SU-DHL-6 (cell line): ENCODE measurements around the gene PRCD.

Experiments used
- CTCF ChIP-seq: fragments of 200-600 bp; sonication (generic); IDR thresholded peaks from one replicate; pipeline ENCODE4 v1.5.1; 2017; ENCODE audit warnings: antibody characterized with exemption, mild to moderate bottlenecking, low read length, moderate library complexity; ENCODE audit not compliant: insufficient read depth, poor library complexity, severe bottlenecking
- EZH2phosphoT487 ChIP-seq: fragments of 200-600 bp; sonication (generic), shearing (Covaris generic); conservative IDR thresholded peaks from 2 replicates; pipeline ENCODE4 v1.6.1; 2018; ENCODE audit warnings: mild to moderate bottlenecking, antibody characterized with exemption, low read length, moderate library complexity, mixed read lengths

DNA sequence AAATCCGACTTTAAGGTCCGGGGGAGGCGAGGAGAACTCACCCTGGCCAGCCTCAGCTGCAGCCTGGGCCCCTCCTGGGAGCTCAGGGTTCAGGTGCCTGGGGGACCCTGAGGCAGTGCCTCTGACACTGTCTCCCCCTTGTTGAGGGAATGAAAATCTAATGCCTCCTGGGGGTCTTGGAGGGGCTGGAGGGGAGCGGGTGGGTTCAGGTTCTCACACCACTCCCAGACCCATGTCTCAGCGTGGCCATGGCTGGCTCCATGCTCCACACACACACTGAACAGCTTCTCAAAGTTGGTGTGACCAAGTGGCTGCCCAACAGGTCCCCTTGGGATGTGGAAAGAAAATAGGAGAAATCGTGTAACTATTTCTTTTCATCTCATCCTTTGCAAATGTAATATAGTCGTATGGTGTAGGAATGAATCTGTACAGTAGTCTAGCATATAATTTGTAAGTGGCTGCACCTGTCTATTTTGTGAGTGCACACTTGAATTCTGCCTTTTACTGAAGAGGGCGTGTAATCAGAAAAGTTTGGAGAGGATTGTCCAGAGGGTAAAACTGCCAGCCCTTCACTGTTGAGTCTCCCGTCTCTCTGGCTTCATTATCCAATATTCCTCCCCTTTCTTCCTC lies 788 bp upstream of the PRCD start:
- TF ChIP-seq CTCF (no peak), EZH2phosphoT487 (no peak)
